Rectal smooth muscle tissue (tissue), 1 donor: ENCODE measurements around the gene MSRB2.
A peak's percentile ranks its signal among the peaks of the same experiment; 100 is the strongest.

Experiments
- H3K27ac ChIP-seq: one replicate; pipeline ENCODE4 v1.7.0; 2013; ENCODE audit warnings: low read depth, low read length, inconsistent platforms
- H3K27me3 ChIP-seq: one replicate; pipeline ENCODE4 v1.7.0; 2013; ENCODE audit warnings: low read length; ENCODE audit not compliant: control insufficient read depth, insufficient read depth
- H3K36me3 ChIP-seq: one replicate; pipeline ENCODE4 v1.7.0; 2013; ENCODE audit warnings: low read length; ENCODE audit not compliant: control insufficient read depth, insufficient read depth
- H3K4me1 ChIP-seq: one replicate; pipeline ENCODE4 v1.7.0; 2013; ENCODE audit warnings: low read length; ENCODE audit not compliant: control insufficient read depth, insufficient read depth
- H3K4me3 ChIP-seq: one replicate; pipeline ENCODE4 v1.7.0; 2013; ENCODE audit warnings: low read length
- H3K9ac ChIP-seq: one replicate; pipeline ENCODE4 v1.7.0; 2013; ENCODE audit warnings: low read length

The MSRB2 gene

DNA sequence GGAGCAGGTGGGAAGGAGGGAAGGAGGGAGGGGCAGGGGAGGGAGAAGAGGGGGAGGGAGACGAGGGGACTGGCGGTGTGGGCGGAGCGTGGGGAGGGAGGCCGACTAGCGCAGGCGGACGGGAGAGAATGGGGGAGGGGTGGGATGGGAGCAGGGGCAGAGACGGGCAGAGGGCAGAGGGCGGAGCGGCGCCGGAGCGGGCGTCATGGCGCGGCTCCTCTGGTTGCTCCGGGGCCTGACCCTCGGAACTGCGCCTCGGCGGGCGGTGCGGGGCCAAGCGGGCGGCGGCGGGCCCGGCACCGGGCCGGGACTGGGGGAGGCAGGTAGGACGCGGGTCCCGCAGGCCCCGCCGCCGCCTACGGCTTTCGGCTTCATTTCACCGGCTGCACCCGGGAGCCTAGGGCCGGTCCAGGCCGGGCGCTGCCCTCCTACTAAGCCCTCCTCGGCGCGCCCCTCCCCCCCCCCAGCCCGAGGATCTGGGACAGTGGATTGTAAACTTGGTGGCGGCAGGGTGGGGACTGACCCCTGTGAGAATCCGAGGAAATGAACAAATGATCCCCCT lies at the start of gene MSRB2:
MSRB2 (plus strand) TSS at position 176 of the 562 bp plus-strand sequence; CDS start at position 206, 30 bp downstream.
- Histone ChIP-seq H3K27ac (peak within 1 kb of the TSS; percentile 92), H3K27me3 (no peaks in the 10 kb centered on the region), H3K9ac (peak within 1 kb of the TSS; percentile 71), H3K4me3 (peak within 1 kb of the TSS; percentile 73), H3K4me1 (peaks cover 7% of the 10 kb centered on the region), H3K36me3 (no peaks in the 10 kb centered on the region)

DNA sequence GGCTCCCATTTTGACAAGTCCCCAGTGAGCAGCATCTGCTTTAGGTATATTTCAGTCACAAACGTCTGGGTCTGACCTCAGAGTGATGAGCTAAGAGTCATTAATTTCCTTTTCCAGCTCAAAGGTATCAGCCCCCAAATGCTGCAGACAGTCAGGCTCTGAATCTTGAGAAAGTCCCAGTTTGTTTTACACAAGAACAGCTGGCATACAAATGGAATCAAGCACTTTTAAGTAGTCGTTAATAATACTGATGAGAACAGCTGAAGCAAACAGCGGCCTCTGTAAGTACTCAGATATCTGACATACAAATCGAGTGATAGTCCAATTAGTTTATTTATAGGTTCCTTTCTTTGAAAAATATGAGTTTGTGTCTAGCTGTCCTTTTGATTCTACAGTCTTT lies 49.4 kb upstream of the MSRB2 start:
- no peak overlapping the region for H3K9ac ChIP-seq
- no peak overlapping the region for H3K4me3 ChIP-seq
- H3K27me3 ChIP-seq = no peaks in the 10 kb centered on the region
- no peaks in the 10 kb centered on the region for H3K36me3 ChIP-seq
- peaks cover 6% of the 10 kb centered on the region for H3K4me1 ChIP-seq
- H3K27ac ChIP-seq = no peak overlapping the region

DNA sequence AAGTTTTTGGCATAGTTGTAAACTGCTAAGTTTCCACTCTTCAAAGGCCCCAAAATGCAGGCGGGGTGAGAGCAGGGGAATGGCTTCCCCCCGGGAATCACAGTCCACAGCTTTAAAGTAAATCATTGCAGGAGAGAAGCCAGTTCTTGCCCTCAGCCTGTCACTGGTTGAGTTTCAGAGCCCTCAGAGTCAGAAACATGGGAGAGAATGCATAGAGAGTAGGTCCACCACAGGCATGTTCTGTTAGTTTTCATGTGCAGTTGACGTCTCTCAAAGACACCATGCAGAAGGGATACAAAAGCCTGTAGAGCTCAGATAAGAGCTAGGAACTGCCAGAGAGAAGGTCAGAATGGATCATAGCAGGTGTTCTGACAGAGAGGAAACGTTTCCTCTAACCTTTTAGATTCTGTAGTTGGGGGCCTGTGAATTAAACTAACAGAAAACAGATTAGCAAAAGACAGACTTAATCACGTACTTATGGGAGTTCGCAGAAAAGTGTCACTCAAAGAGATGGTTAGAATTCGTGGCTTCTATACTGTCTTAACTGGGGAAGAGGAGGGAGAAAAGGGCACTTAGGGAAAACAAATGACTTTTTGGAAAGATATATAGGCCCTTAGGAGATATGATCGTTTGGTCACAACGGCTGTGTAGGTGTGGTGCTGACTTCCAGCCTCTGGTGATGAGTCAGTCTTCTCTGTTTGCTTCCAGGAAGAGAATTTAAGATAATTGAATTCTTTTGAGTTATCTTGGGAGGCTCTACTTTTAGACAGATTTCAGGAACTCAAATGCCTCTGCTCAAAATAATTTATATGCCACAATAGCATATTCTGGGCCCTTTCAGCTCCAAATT lies 48.0 kb upstream of the MSRB2 start:
- H3K4me3 ChIP-seq = no peak overlapping the region
- H3K9ac ChIP-seq = no peak overlapping the region
- no peaks in the 10 kb centered on the region for H3K36me3 ChIP-seq
- H3K4me1 ChIP-seq = peaks cover 6% of the 10 kb centered on the region
- H3K27ac ChIP-seq = no peak overlapping the region
- H3K27me3 ChIP-seq = no peaks in the 10 kb centered on the region

DNA sequence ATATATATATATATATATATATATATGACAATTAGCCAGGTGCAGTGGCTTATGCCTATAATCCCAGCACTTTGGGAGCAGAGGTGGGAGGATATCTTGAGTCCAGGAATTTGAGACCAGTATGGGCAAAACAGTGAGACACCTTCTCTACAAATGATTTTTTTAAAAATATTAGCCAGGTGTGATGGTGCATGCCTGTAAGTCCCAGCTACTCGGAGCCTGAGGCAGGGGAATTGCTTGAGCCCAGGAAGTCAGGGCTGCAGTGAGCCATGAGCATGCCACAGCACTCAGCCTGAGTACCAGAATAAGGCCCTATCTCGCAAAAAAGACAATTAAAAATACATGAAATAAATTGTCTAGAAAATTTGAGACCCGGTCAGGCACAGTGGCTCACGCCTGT lies 47.2 kb upstream of the MSRB2 start:
- no peak overlapping the region for H3K27ac ChIP-seq
- H3K4me1 ChIP-seq = peaks cover 6% of the 10 kb centered on the region
- H3K27me3 ChIP-seq = no peaks in the 10 kb centered on the region
- no peaks in the 10 kb centered on the region for H3K36me3 ChIP-seq
- no peak overlapping the region for H3K4me3 ChIP-seq
- no peak overlapping the region for H3K9ac ChIP-seq

DNA sequence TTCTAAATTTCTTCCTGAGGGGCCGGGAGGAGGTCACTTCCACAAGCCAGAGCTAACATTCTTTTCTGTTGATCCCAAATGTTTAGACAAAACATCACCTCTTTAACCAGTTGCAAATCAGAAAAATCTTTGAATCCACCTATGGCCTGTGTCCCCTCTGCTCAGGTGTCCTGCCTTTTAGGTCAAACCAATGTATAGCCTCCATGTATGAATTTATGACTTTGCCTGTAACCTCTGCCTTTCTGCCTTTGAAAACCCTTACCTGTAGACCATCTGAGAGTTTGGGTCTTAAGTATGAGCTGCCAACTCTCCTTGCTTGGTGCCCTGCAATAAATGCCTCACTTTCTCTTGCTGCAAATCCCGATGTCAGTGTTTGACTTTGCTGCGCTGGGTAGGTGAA lies 44.1 kb upstream of the MSRB2 start:
- Histone ChIP-seq H3K4me1 (peaks cover 3% of the 10 kb centered on the region), H3K27me3 (no peaks in the 10 kb centered on the region), H3K36me3 (no peaks in the 10 kb centered on the region), H3K9ac (no peak overlapping the region), H3K4me3 (no peak overlapping the region), H3K27ac (no peak overlapping the region)

DNA sequence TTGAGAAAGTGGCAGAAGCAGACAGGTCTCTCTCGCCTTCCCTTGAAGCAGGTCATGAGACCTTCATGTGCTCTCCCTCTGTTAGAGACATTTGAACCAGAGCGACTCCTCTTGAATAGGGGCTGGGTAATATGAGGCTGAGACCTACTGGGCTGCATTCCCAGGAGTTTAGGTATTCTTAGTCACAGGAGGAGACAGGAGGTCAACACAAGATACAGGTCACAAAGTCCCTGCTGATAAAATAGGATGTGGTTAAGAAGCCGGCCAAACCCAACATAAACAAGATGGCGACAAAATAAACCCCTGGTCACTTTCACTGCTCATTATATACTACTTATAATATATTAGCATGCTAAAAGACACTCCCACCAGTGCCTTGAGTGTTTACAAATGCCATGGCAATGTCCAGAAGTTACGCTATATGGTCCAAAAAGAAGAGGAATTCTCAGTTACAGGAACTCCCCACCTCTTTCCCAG lies 43.5 kb upstream of the MSRB2 start:
- no peak overlapping the region for H3K27ac ChIP-seq
- H3K27me3 ChIP-seq = no peaks in the 10 kb centered on the region
- H3K4me3 ChIP-seq = no peak overlapping the region
- H3K4me1 ChIP-seq = peaks cover 3% of the 10 kb centered on the region
- no peak overlapping the region for H3K9ac ChIP-seq
- no peaks in the 10 kb centered on the region for H3K36me3 ChIP-seq

DNA sequence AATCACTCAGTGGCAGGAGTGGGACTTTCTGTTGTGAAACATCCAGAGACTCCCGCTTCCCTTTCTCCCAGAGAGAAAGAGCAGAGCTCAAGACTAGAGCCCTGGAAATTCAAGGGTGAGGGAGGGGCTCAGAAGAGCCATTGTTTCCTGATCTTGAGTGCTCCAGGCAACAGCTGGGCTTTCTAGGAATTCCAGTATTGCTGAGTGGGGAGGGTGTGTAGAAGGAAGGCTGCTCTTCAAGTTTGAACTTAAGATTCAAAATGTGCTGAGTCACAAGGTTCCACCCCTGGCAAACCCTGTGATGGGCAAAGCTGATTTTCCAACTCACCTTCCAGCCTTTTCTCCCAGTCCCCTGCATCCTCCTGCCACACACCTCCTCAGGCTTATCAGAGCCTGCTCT lies 42.3 kb upstream of the MSRB2 start:
- no peaks in the 10 kb centered on the region for H3K36me3 ChIP-seq
- no peak overlapping the region for H3K27ac ChIP-seq
- no peak overlapping the region for H3K9ac ChIP-seq
- no peak overlapping the region for H3K4me3 ChIP-seq
- H3K4me1 ChIP-seq = no peaks in the 10 kb centered on the region
- no peaks in the 10 kb centered on the region for H3K27me3 ChIP-seq

DNA sequence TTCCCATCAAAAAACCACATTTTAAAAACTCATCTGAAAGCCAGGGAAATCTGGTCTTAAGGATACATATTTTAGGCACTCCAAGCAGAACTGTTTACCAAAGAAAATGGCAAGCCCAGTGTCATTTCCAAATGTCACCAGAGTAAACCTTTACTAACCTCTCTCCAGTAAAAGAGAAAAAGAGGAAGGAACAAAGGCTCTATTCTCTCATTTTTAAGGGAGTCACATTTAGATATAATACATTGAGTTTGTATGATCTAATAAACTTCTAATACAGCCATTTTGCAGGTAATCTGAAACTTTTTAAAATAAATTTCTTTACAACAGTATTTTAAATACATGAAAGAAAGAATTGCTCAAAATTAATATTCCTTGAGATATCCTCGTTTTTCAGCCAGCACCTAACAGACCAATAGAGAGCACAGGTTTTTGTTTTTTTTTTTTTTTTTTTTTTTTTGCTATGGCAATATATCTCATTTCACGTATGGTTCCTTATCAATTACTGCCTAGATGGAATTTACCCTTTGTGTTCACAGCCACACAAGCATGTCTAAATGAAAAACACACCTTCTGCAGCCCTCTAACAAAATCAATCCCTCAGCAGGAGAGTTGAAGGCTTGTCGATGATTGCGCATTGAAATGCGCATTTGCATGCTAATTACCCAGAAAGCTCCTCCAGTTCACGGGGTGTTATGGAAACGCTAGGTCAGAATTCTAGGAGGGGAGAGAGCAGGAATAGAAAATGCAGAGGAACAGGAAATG lies 39.8 kb upstream of the MSRB2 start:
- no peaks in the 10 kb centered on the region for H3K36me3 ChIP-seq
- no peak overlapping the region for H3K9ac ChIP-seq
- no peaks in the 10 kb centered on the region for H3K4me1 ChIP-seq
- H3K4me3 ChIP-seq = no peak overlapping the region
- no peak overlapping the region for H3K27ac ChIP-seq
- H3K27me3 ChIP-seq = no peaks in the 10 kb centered on the region

DNA sequence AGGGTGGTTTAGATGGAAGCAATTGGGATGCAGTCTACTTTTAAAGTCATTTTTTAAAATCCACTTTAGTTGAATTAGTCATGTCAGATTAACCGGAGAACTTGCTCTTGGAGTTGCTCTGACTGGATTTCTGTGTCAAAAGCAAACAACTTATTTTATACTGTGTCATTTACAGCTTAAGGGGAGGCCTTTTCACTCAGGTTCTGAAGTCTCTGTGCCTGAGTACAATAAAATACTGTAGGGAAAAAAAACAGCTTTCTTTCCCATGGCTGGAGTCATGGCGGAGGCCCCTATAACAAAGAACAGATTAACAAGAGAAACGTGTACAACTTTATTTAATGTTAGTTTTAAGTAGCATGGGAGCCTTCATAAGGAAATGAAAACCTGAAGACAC lies 39.2 kb upstream of the MSRB2 start:
- Histone ChIP-seq H3K4me3 (no peak overlapping the region), H3K9ac (no peak overlapping the region), H3K27ac (no peak overlapping the region), H3K27me3 (no peaks in the 10 kb centered on the region), H3K4me1 (no peaks in the 10 kb centered on the region), H3K36me3 (no peaks in the 10 kb centered on the region)

DNA sequence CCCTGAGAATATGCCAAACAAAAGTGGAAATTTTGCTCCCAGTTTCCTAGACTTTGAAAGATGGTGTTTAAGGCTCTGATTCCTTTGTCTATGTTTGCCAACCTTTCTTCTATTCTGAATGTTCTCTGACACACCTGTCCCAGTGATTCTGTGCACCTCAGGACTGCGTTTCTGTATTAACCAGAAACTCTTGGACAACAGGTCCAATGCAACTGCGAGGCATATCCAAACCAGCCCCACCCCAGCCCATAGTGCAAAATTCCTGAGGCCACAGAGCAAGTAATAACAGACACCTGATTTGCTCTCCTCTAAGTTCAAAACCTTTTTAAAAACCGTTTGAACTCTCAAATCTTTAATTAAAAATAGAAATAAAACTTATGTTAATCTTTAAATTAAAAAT lies 37.0 kb upstream of the MSRB2 start:
- H3K27me3 ChIP-seq = no peaks in the 10 kb centered on the region
- no peak overlapping the region for H3K4me3 ChIP-seq
- no peak overlapping the region for H3K27ac ChIP-seq
- no peak overlapping the region for H3K9ac ChIP-seq
- peaks cover 5% of the 10 kb centered on the region for H3K4me1 ChIP-seq
- no peaks in the 10 kb centered on the region for H3K36me3 ChIP-seq

DNA sequence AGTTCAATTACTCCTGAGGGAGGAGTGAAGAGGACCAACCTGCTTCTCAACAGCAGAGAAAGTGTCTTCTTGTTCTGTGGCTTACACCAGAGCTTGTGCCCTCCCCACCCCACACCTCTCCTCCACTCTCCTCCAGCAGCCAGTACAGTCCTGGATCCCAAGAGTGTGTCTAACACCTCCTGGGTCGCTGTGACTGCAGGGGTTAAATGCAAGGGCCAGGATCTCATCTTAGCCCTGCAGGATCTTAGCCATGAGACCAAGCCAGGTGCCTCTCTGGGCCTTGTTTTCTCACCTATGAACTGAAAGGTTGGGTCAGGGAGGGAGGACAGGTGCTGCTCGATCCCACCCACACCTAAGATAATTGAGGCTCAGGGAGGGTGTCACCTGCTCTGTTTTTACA lies 34.5 kb upstream of the MSRB2 start:
- Histone ChIP-seq H3K9ac (no peak overlapping the region), H3K4me1 (peaks cover 21% of the 10 kb centered on the region), H3K27me3 (no peaks in the 10 kb centered on the region), H3K27ac (no peak overlapping the region), H3K4me3 (no peak overlapping the region), H3K36me3 (no peaks in the 10 kb centered on the region)

DNA sequence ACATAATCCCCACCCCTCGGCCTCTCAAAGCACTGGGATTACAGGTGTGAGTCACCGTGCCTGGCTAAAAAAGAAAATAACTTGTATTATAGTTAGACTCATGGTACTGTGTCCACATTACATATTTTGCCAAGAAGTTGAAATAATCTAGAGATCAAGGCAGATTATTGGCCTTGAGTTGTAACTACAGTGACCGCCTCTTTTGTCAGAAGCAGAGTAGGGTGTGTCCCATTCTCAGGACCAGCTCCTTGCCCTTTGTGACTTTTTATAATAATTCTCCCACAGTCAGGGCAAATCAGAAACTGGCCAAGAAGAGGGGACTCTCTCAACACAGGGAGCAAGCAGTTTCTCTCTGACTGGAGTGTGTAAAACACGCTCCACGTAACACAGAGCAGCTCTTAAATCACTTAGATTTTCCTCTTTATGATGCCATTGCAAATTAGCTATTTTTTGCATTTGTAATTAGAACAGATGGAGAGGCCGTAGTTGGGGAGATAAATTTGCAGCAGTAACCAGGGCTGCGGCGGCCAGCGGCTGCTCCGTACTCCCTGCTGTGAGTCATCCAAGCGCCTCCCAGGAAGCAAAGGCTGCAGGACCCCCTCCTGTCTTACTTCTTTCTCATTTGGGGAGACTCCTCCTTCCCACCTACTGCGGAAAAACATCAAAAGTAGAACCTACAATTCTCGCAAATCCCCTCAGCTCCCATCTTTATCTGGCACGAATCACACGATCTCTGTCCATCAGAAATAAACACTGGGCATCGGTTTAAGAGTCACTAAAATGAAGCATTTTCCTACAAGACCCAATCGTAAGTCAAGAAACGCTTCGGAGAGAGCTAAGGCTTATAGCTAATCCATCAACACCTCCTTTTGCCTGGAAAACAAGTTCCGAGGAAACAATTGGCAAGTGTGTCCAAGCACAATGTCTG lies 32.1 kb upstream of the MSRB2 start:
- Histone ChIP-seq H3K27me3 (no peaks in the 10 kb centered on the region), H3K4me3 (peak overlapping the region; percentile 31), H3K36me3 (no peaks in the 10 kb centered on the region), H3K9ac (no peak overlapping the region), H3K27ac (peak overlapping the region; percentile 35), H3K4me1 (peaks cover 23% of the 10 kb centered on the region)
